Panc1 (cell line): ENCODE data around the gene COPS8.

ENCODE experiments used
- POLR2AphosphoS5 ChIP-seq: IDR thresholded peaks from 2 replicates; pipeline ENCODE4 v1.6.1; 2012; ENCODE audit warnings: mild to moderate bottlenecking, low read depth, low read length, moderate library complexity
- TF ChIP-seq, protein P1 (sequence below): fragments of 450-650 bp; IDR thresholded peaks from 2 replicates; pipeline ENCODE4 v1.5.1; 2017; ENCODE audit warnings: mild to moderate bottlenecking

DNA sequence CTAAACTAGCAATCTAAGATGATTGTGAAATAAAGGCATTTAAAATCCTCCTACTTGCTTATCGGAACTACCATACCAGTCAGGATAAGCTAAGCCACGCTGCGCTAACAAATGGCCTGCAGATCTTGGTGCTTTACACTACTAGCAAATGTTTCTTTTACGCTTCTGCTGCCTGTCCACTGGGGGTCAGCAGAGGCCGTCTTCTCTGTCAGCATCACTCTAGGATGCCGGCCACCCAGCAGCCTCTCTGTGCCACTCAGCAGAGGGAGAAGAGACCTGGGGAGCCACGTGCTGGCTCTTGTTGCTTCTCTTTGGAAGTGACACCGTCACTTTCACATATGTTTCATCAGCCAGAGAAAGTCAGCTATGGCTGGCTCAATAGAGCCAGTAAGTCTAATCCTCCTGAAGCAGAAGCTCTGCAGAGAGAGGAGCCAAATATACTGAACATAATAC is 36.6 kb downstream of the COPS8 start:
- TF ChIP-seq, protein P1, sequence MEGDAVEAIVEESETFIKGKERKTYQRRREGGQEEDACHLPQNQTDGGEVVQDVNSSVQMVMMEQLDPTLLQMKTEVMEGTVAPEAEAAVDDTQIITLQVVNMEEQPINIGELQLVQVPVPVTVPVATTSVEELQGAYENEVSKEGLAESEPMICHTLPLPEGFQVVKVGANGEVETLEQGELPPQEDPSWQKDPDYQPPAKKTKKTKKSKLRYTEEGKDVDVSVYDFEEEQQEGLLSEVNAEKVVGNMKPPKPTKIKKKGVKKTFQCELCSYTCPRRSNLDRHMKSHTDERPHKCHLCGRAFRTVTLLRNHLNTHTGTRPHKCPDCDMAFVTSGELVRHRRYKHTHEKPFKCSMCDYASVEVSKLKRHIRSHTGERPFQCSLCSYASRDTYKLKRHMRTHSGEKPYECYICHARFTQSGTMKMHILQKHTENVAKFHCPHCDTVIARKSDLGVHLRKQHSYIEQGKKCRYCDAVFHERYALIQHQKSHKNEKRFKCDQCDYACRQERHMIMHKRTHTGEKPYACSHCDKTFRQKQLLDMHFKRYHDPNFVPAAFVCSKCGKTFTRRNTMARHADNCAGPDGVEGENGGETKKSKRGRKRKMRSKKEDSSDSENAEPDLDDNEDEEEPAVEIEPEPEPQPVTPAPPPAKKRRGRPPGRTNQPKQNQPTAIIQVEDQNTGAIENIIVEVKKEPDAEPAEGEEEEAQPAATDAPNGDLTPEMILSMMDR: peak; percentile 77
- TF ChIP-seq POLR2AphosphoS5: no peak
